ENCODE data around the gene SYT5. TPM values are rescaled to one million over a fixed set of nuclear protein-coding genes. Genes with fewer than 3 reads are reported as not detected.

The SYT5 gene
- total RNA-seq, 1 donor from 2014 or later, result 0.80 TPM

DNA sequence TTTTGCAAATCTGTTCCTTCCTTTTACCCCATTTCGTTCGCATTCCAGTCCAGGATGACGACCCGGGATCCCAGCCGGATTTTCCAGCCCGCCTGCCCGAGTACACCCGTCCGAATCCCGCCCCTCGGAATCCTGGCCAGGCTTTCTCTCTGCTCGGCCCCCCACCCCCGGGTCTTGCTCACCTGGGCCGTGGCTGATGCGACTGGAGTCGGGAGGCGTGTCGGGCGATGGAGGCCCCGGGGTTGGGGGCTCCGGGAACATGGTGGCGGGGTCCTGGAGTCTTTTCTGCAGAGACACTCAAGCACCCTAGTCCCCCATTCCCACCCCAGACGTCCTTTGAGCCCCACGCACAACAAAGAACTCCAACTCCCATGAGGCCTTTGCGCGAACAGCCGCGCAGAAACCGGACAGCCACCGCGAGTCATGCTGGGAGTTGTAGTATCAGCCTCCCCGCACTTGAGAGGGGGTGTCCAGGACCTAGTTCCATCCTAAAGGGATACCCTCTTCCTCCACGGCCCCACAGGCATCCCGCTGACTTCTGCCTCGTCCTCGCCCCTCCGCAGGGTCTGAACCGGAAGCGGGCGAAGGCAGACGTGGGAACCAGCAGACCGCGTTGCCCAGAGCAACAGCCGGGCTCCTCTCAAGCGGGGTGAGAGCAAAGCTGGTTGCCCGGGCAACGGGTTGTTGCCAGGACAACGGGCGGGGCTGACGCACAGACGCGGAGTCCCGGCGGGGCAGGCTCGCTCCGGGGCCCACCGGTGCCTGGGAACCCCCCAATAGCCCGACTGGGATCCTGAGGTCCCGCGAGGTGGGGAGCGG, 1.1 kb downstream of the SYT5 start:
- Mint-ChIP-seq H3K27ac (ENCODE audit: unreplicated experiment) (peak overlapping the region; percentile 76), H3K36me3 (ENCODE audit: low read depth) (no peaks in the 10 kb centered on the region), H3K27me3 (ENCODE audit: low read depth) (peaks cover 36% of the 10 kb centered on the region), H3K9me3 (ENCODE audit: low read depth) (no peaks in the 10 kb centered on the region), H3K4me3 (ENCODE audit: unreplicated experiment) (peak overlapping the region; percentile 72), H3K4me1 (ENCODE audit: low read depth) (peaks cover 12% of the 10 kb centered on the region)
- DNase-seq (ENCODE audit: low spot score), result no peak
- TF ChIP-seq, protein P1, sequence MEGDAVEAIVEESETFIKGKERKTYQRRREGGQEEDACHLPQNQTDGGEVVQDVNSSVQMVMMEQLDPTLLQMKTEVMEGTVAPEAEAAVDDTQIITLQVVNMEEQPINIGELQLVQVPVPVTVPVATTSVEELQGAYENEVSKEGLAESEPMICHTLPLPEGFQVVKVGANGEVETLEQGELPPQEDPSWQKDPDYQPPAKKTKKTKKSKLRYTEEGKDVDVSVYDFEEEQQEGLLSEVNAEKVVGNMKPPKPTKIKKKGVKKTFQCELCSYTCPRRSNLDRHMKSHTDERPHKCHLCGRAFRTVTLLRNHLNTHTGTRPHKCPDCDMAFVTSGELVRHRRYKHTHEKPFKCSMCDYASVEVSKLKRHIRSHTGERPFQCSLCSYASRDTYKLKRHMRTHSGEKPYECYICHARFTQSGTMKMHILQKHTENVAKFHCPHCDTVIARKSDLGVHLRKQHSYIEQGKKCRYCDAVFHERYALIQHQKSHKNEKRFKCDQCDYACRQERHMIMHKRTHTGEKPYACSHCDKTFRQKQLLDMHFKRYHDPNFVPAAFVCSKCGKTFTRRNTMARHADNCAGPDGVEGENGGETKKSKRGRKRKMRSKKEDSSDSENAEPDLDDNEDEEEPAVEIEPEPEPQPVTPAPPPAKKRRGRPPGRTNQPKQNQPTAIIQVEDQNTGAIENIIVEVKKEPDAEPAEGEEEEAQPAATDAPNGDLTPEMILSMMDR (IDR thresholded peaks at IDR 0.05), result no peak

DNA sequence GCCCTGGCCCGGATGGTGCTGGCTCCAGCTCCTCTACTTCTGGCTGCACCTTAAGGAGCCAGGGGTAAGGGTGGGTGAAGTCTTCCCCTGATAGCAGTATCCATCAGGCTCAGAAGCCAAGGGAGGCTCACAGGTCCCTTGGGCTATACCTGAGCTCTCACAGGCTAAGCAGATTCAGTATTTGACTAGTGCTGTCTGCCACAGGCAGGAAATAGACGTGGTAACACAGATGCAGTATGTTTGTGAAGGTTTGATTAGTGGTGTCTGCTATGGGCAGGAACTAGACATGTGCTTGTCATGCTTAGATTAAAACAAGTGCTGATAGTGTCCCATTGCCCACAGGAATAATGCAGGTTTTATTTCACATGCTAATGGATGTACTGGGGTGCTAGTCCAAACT, 4.0 kb downstream of the SYT5 start:
- peaks cover 24% of the 10 kb centered on the region for H3K4me1 Mint-ChIP-seq (ENCODE audit: low read depth)
- H3K4me3 Mint-ChIP-seq (ENCODE audit: unreplicated experiment), result no peak overlapping the region
- H3K27ac Mint-ChIP-seq (ENCODE audit: unreplicated experiment), result no peak overlapping the region

DNA sequence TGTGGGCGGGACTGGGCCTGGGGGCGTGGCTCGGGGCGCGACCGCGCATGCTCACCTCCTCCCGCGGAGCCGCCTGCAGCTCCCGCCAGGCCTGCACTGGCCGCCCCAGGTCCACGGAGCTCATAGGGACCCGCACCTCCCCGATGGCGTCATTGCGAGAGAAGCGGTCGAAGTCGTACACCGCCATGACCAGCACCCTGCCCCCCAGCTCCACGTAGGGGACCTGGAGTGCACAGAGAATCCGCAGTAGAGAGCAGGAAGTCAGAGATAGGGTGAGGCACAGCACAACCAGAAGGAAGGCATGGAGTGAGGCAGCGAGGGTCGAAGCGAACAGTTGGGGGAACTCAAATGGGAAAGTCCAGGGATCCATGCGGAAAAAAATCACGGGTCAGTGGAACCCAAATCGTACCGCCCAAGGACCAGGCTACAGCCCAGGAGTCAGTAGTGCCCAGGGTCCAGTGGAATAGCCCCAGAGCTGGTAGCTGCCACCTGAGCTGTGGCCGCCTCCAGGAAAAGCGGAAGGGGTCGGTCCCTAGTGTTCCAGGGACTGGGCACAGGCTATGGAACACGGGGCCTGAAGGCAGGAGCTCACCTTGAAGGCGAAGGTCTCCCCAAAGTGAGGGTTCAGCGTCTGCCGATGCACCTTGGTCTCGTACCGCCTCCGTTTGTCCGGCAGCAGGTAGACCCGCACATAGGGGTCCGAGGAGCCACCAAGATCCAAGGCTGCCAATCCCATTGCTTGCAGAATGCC, 4.8 kb downstream of the SYT5 start:
- Mint-ChIP-seq H3K36me3 (ENCODE audit: low read depth) (no peaks in the 10 kb centered on the region), H3K27me3 (ENCODE audit: low read depth) (peaks cover 27% of the 10 kb centered on the region)
- no peak for DNase-seq (ENCODE audit: low spot score)

More for the DNA sequence above, 4.0 kb downstream of the SYT5 start:
- TF ChIP-seq, protein P1 (IDR thresholded peaks at IDR 0.05), result no peak
- no peak for DNase-seq (ENCODE audit: low spot score)
- Mint-ChIP-seq H3K9me3 (ENCODE audit: low read depth) (no peaks in the 10 kb centered on the region), H3K36me3 (ENCODE audit: low read depth) (no peaks in the 10 kb centered on the region), H3K27me3 (ENCODE audit: low read depth) (peaks cover 31% of the 10 kb centered on the region)

DNA sequence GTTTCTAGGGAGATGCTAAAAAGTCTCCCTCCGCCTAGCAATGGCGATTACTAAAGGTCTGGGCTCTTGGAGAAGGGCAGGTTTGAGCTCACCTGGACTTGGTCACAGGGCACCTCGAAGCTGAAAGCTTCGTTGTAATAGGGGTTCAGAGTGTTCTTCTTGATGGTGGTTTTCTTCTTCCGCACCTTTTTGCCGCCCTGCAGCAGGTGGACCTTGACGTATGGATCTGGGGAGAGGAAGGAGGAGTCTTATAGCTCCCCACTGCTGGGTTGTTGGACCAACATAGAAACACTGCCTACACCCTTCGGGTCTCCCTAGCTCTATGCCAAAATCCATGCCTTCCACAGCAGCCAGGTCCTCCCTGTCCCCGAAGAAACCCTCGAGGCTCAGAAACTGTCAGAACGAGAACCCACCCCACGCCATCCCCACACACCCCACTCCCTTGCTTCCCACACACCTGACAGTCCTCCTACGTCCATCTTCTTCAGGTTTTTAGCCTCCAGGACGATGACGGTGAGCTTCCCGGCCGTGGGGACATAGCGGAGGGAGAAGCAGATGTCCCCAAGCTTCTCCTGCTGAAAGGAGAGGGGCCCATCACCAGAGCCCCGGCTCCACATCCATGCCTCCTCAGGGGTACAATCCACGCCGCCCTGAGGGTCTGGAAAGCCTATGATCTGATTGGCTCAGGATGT, 5.5 kb downstream of the SYT5 start:
- H3K36me3 Mint-ChIP-seq (ENCODE audit: low read depth), result no peaks in the 10 kb centered on the region
- no peaks in the 10 kb centered on the region for H3K9me3 Mint-ChIP-seq (ENCODE audit: low read depth)
- H3K27me3 Mint-ChIP-seq (ENCODE audit: low read depth), result peaks cover 30% of the 10 kb centered on the region
- no peak overlapping the region for H3K4me3 Mint-ChIP-seq (ENCODE audit: unreplicated experiment)
- no peak for DNase-seq (ENCODE audit: low spot score)
- TF ChIP-seq, protein P1 (IDR thresholded peaks at IDR 0.05), result no peak
- no peak overlapping the region for H3K27ac Mint-ChIP-seq (ENCODE audit: unreplicated experiment)
- peaks cover 18% of the 10 kb centered on the region for H3K4me1 Mint-ChIP-seq (ENCODE audit: low read depth)

More for the DNA sequence above, 4.8 kb downstream of the SYT5 start:
- Mint-ChIP-seq H3K9me3 (ENCODE audit: low read depth) (no peaks in the 10 kb centered on the region), H3K27ac (ENCODE audit: unreplicated experiment) (no peak overlapping the region), H3K4me3 (ENCODE audit: unreplicated experiment) (no peak overlapping the region), H3K4me1 (ENCODE audit: low read depth) (peaks cover 23% of the 10 kb centered on the region)
- TF ChIP-seq, protein P1 (IDR thresholded peaks at IDR 0.05), result no peak
